HuH-7 (cell line): ENCODE data around the gene NOTO.
"Not testable (repeated sequence)": the region's sequence is repeated elsewhere in the genome, so short reads cannot be mapped to it uniquely, and the experiment has no call there.

Experiments
- DNase-seq: peaks from one replicate; pipeline ENCODE4 v3.0.0; 2011; ENCODE audit warnings: low spot score

Gene NOTO

GRCh38 chr2:73200281-73200680, 2.1 kb upstream of the NOTO start:
- DNase-seq, result not testable (repeated sequence)

GRCh38 chr2:73203055-73203681, 794 bp downstream of the NOTO start:
- peak; percentile 42 for DNase-seq

- DNase-seq, result no peak
Observed at GRCh38 chr2:73205611-73206010, 3.2 kb downstream of the NOTO start.

- no peak for DNase-seq
Observed at GRCh38 chr2:73208258-73208657, 5.9 kb downstream of the NOTO start.

GRCh38 chr2:73210019-73210418, 7.6 kb downstream of the NOTO start:
- no peak for DNase-seq

GRCh38 chr2:73210696-73211095, 8.3 kb downstream of the NOTO start:
- DNase-seq, result no peak

GRCh38 chr2:73212098-73212447, 9.7 kb downstream of the NOTO start:
- DNase-seq, result no peak

- peak; percentile 92 for DNase-seq
Observed at GRCh38 chr2:73212448-73213176, 10.2 kb downstream of the NOTO start.

GRCh38 chr2:73214120-73215035, 12.0 kb downstream of the NOTO start, which contains the start of gene SMYD5:
TSS of gene SMYD5 (plus strand) at chr2:73214245. CDS start at chr2:73214267, 22 bp downstream.
- peak; percentile 85 for DNase-seq

- no peak for DNase-seq
Observed at GRCh38 chr2:73215254-73215653, 12.9 kb downstream of the NOTO start.

GRCh38 chr2:73217160-73217559, 14.8 kb downstream of the NOTO start:
- DNase-seq, result no peak

- DNase-seq, result no peak
Observed at GRCh38 chr2:73217826-73218225, 15.5 kb downstream of the NOTO start.

GRCh38 chr2:73218298-73218697, 15.9 kb downstream of the NOTO start:
- DNase-seq, result no peak

- DNase-seq, result no peak
Observed at GRCh38 chr2:73223821-73224220, 21.4 kb downstream of the NOTO start.

- no peak for DNase-seq
Observed at GRCh38 chr2:73225513-73226360, 23.4 kb downstream of the NOTO start.

GRCh38 chr2:73227086-73227485, 24.7 kb downstream of the NOTO start:
- DNase-seq, result no peak

GRCh38 chr2:73228631-73229030, 26.3 kb downstream of the NOTO start:
- DNase-seq, result no peak

GRCh38 chr2:73232403-73233153, 30.2 kb downstream of the NOTO start:
- DNase-seq, result peak; percentile 44

GRCh38 chr2:73233154-73233931, 31.0 kb downstream of the NOTO start, which contains the start of gene PRADC1:
TSS of gene PRADC1 (minus strand) at chr2:73233239. CDS start at chr2:73233160, 79 bp downstream.
- peak; percentile 100 for DNase-seq
